HUES6 (cell line): ENCODE measurements around the gene ARHGDIB.

Experiments
- H3K27ac ChIP-seq: 2 replicates; pipeline ENCODE4 v1.7.0; 2013; ENCODE audit warnings: low read depth, mild to moderate bottlenecking, low read length, inconsistent platforms
- H3K27me3 ChIP-seq: 2 replicates; pipeline ENCODE4 v1.6.1; 2013; ENCODE audit warnings: low read length; ENCODE audit not compliant: control insufficient read depth, insufficient read depth
- H3K36me3 ChIP-seq: 2 replicates; pipeline ENCODE4 v1.6.1; 2013; ENCODE audit warnings: low read length; ENCODE audit not compliant: control insufficient read depth, insufficient read depth
- H3K4me1 ChIP-seq: 2 replicates; pipeline ENCODE4 v1.6.1; 2013; ENCODE audit warnings: low read length; ENCODE audit not compliant: control insufficient read depth, insufficient read depth
- H3K4me3 ChIP-seq: 2 replicates; pipeline ENCODE4 v1.5.1; 2013; ENCODE audit warnings: low read depth, low read length
- H3K9ac ChIP-seq: one replicate; pipeline ENCODE4 v1.6.1; 2013; ENCODE audit warnings: mild to moderate bottlenecking, low read length
- H3K9me3 ChIP-seq: 2 replicates; pipeline ENCODE4 v1.6.1; 2013; ENCODE audit warnings: low read depth, low read length; ENCODE audit not compliant: control insufficient read depth, insufficient read depth

ARHGDIB gene

DNA sequence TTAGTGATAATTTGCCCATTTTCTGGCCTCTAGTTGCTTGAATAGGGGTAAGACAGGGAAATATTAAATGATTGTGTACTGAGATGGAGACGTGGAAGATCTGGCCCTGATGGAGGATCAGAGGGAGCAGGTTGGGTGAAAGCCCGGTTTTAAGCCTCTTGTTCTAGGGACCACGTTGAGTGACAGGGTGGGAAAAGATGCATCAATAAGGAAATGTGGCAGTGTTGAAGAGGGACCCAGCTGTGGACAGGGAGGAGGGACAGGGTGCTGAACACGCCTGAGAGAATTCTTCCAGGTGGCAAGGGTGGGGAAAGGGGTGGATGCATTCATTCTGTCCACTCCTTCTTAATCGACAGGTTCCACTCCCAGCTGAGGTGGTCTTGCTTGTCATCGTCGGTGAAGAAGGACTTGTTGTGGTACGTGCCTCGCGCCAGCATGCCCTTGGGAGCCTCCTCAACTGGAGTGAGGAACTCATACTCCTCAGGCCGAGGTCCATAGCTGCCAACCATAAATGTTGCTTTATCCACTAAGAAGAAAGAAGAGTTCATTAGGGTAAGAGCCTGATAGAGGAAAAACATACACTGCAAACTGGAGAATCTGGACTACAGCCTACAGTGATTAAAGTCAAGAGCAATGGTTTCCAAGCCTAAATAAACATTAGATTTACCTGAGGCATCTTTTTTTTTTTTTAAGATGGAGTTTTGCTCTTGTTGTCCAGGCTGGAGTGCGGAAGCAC is 19.0 kb downstream of the ARHGDIB start:
- no peaks in the 10 kb centered on the region for H3K4me1 ChIP-seq
- no peaks in the 10 kb centered on the region for H3K36me3 ChIP-seq
- H3K27me3 ChIP-seq = no peaks in the 10 kb centered on the region
- H3K4me3 ChIP-seq = no peak overlapping the region
- H3K9ac ChIP-seq = no peak overlapping the region
- H3K9me3 ChIP-seq = no peaks in the 10 kb centered on the region
- no peak overlapping the region for H3K27ac ChIP-seq

- H3K9me3 ChIP-seq = no peaks in the 10 kb centered on the region
- no peak overlapping the region for H3K27ac ChIP-seq
- no peak overlapping the region for H3K9ac ChIP-seq
- peaks cover 1% of the 10 kb centered on the region; the same call in 1 of the 2 replicates for H3K4me1 ChIP-seq
- H3K36me3 ChIP-seq = no peaks in the 10 kb centered on the region
- no peaks in the 10 kb centered on the region for H3K27me3 ChIP-seq
- H3K4me3 ChIP-seq = no peak overlapping the region
These were observed 20.0 kb downstream of the ARHGDIB start for GRCh38 chr12:14941369-14941768.

DNA sequence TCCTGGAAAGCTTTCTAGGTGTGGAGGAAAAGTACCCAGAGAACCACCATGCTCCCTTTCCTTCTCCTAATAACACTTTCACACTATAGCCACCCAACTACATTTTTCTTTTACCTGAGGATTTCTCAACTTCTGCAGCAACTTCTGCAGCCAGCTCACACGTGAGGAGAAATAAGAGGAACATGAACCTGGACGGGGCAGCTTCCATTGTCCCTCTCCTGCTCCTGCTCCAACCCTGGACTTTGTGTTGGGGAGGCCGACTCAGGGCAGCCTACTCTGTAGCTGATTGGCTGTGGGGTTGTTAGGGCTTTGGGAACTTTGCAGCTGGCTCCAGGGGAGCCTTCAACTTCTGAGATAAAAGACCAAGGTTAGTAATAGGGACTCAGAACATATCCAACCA is 23.1 kb downstream of the ARHGDIB start, which contains the start of gene ERP27:
TSS of gene ERP27 (minus strand) at position 237 of the 400 bp plus-strand sequence. CDS start at position 208, 29 bp downstream.
- Histone ChIP-seq H3K9ac (no peak within 1 kb of the TSS), H3K4me3 (no peak within 1 kb of the TSS), H3K27me3 (no peaks in the 10 kb centered on the region), H3K36me3 (no peaks in the 10 kb centered on the region), H3K4me1 (peaks cover 3% of the 10 kb centered on the region; the same call in 1 of the 2 replicates), H3K27ac (no peak within 1 kb of the TSS), H3K9me3 (no peaks in the 10 kb centered on the region)

DNA sequence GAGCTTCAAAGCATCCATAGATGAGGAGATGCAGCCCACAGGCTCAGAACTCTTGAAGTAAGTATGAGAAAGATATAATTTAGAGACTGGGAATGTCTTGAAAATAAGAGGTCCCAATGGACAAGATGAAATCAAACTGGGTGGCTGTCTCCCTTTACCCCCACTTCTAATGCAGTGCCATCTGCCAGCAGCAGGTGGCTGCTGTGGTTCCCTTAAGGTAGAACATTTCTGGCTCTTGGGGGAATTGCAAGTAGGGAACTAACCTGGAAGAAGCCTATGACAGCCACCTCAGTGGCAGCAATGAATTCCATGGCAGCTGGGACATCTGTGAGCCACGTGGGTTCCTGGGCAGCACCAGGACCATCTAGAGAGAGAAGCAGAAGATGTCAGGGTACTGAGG is 23.7 kb downstream of the ARHGDIB start:
- H3K9ac ChIP-seq = no peak overlapping the region
- no peak overlapping the region for H3K4me3 ChIP-seq
- H3K27ac ChIP-seq = no peak overlapping the region
- no peaks in the 10 kb centered on the region for H3K9me3 ChIP-seq
- H3K4me1 ChIP-seq = peaks cover 3% of the 10 kb centered on the region; the same call in 1 of the 2 replicates
- no peaks in the 10 kb centered on the region for H3K36me3 ChIP-seq
- H3K27me3 ChIP-seq = no peaks in the 10 kb centered on the region

DNA sequence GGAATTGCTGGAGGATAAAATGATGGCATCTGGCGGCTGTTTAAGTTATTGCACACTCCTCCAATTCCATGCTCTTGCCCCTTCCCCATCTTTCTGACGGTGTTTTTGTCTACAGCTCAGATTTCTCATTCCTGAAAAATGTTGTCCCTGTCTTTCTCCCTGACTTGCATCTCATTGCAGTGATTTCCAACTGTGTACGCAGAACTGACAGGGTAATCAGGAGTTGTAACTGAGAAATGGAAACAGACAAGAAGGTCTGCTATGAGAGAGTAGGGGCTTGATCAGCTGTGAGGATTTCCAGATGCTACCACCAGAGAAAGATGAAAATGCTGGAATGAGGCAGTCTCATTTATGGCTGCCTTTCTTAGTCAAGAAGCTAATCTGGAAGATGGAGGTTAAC is 24.4 kb downstream of the ARHGDIB start:
- no peak overlapping the region for H3K4me3 ChIP-seq
- peaks cover 3% of the 10 kb centered on the region; the same call in 1 of the 2 replicates for H3K4me1 ChIP-seq
- no peaks in the 10 kb centered on the region for H3K27me3 ChIP-seq
- H3K36me3 ChIP-seq = no peaks in the 10 kb centered on the region
- no peak overlapping the region for H3K9ac ChIP-seq
- no peak overlapping the region for H3K27ac ChIP-seq
- no peaks in the 10 kb centered on the region for H3K9me3 ChIP-seq

DNA sequence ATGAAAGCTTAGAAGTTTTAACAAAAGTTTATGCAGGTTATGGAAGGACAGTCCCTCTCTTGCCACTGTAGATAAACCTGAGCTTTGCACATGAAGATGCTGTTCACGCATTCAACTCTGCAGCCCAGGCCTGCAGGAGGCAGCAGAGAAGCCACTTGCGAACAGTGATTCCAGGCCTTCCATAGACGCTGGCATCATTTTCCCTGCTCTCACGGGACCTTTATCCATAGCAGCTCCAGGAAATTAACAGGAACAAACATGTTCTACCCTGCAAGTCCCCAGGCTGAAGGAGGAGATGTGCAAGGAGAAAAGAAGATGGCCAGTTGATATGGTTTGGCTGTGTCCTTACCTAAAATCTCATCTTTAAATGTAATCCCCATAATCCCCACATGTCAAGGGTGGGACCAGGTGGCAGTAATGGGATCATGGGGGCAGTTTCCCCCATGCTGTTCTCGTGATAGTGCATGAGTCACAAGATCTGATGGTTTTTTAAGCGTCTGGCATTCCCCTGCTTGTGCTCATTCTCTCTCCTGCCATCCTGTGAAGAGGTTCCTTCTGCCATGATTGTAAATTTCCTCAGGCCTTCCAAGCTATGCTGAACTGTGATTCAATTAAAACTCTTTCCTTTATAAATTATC is 25.1 kb downstream of the ARHGDIB start:
- no peak overlapping the region for H3K27ac ChIP-seq
- no peak overlapping the region for H3K9ac ChIP-seq
- no peaks in the 10 kb centered on the region for H3K27me3 ChIP-seq
- H3K4me3 ChIP-seq = no peak overlapping the region
- H3K9me3 ChIP-seq = no peaks in the 10 kb centered on the region
- no peaks in the 10 kb centered on the region for H3K36me3 ChIP-seq
- H3K4me1 ChIP-seq = peaks cover 3% of the 10 kb centered on the region; the same call in 1 of the 2 replicates

DNA sequence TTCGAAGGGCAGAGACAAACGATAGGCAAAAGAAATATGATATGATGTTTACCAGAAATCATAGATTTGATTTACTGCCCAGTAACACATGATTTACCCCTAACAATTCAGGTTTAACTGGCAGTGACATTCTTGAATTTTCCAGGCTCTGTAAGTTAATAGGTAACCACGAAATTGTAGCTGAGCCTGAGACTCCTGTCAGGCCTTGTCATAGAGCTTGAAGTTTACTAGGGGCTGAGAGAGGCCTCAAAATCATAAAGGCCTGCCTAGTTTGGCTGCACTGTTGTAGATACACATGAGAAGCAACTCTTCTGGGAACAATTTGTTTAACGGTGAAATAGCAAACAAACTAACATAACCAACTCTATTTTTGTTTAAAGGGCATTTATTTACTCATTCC is 26.4 kb downstream of the ARHGDIB start:
- Histone ChIP-seq H3K4me3 (no peak overlapping the region), H3K9me3 (no peaks in the 10 kb centered on the region), H3K27ac (no peak overlapping the region), H3K36me3 (no peaks in the 10 kb centered on the region), H3K27me3 (no peaks in the 10 kb centered on the region), H3K4me1 (peaks cover 3% of the 10 kb centered on the region; the same call in 1 of the 2 replicates), H3K9ac (no peak overlapping the region)

DNA sequence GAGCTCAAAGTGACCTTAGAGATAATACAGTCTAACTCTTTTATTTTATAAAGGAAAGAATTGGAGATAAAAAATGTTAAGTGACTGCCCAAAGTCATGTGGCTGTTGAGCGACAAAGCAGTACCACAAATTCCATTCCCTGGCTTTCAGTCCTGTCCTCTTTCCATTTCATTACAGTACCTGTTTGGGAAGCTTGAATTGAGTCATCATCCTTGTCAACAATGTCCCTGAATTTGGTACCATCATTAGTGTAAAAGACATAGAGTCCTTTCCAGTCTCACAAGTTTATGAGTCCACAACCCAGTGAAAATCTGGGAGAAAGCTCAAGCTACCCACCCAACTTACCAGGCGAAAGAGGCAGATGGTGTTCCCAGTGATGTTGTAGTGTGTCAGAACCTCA is 26.9 kb downstream of the ARHGDIB start:
- Histone ChIP-seq H3K27ac (no peak overlapping the region), H3K27me3 (no peaks in the 10 kb centered on the region), H3K9me3 (no peaks in the 10 kb centered on the region), H3K9ac (no peak overlapping the region), H3K4me1 (peaks cover 3% of the 10 kb centered on the region; the same call in 1 of the 2 replicates), H3K4me3 (no peak overlapping the region), H3K36me3 (no peaks in the 10 kb centered on the region)

- Histone ChIP-seq H3K27ac (no peak overlapping the region), H3K9me3 (no peaks in the 10 kb centered on the region), H3K27me3 (no peaks in the 10 kb centered on the region), H3K4me1 (peaks cover 13% of the 10 kb centered on the region), H3K36me3 (no peaks in the 10 kb centered on the region), H3K4me3 (no peak overlapping the region), H3K9ac (no peak overlapping the region)
These were observed 29.4 kb downstream of the ARHGDIB start for GRCh38 chr12:14931791-14932560.

GRCh38 chr12:14931359-14931758 is 30.0 kb downstream of the ARHGDIB start:
- peaks cover 11% of the 10 kb centered on the region for H3K4me1 ChIP-seq
- no peaks in the 10 kb centered on the region for H3K36me3 ChIP-seq
- no peaks in the 10 kb centered on the region for H3K9me3 ChIP-seq
- no peak overlapping the region for H3K4me3 ChIP-seq
- no peaks in the 10 kb centered on the region for H3K27me3 ChIP-seq
- H3K27ac ChIP-seq = no peak overlapping the region
- H3K9ac ChIP-seq = no peak overlapping the region

DNA sequence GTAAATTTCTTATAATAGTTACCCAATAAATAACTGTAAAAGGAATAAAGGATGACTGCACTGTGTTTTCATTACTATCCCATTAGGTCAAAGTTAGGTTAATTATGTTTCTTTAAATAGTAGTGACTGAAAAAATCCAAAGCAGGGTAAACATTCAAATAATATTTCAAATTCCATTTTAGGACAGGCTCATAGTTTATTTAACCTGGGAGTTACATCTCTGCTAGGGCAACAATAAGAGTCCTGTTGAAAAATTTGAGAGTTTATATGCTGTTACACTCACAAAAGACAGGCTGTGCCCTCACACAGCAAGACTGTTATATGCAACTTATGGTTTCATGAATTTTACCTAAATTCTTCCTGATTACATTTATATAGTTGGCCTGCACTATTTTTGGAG is 31.1 kb downstream of the ARHGDIB start:
- no peak overlapping the region for H3K4me3 ChIP-seq
- H3K9ac ChIP-seq = no peak overlapping the region
- H3K27ac ChIP-seq = no peak overlapping the region
- H3K9me3 ChIP-seq = no peaks in the 10 kb centered on the region
- no peaks in the 10 kb centered on the region for H3K36me3 ChIP-seq
- H3K27me3 ChIP-seq = no peaks in the 10 kb centered on the region
- H3K4me1 ChIP-seq = peaks cover 10% of the 10 kb centered on the region
